ENCODE measurements around the gene DOCK2.

The DOCK2 gene

GRCh38 chr5:169694091-169694625, 57.1 kb downstream of the DOCK2 start:
- DNase-seq, result no peak

GRCh38 chr5:169695025-169695625, 58.0 kb downstream of the DOCK2 start:
- DNase-seq, result no peak

- no peak for DNase-seq
These were observed 58.9 kb downstream of the DOCK2 start for GRCh38 chr5:169695919-169696490.

- no peak for DNase-seq
These were observed 59.8 kb downstream of the DOCK2 start for GRCh38 chr5:169696621-169697510.

GRCh38 chr5:169697511-169697890, 60.4 kb downstream of the DOCK2 start:
- DNase-seq, result no peak

GRCh38 chr5:169697976-169698375, 60.9 kb downstream of the DOCK2 start:
- DNase-seq, result no peak

GRCh38 chr5:169700611-169701010, 63.5 kb downstream of the DOCK2 start:
- no peak for DNase-seq

- no peak for DNase-seq
These were observed 64.9 kb downstream of the DOCK2 start for GRCh38 chr5:169701910-169702451.

GRCh38 chr5:169702693-169703481, 65.8 kb downstream of the DOCK2 start:
- no peak for DNase-seq

- no peak for DNase-seq
These were observed 66.7 kb downstream of the DOCK2 start for GRCh38 chr5:169703813-169704212.

- DNase-seq, result no peak
These were observed 68.2 kb downstream of the DOCK2 start for GRCh38 chr5:169705322-169705721.

GRCh38 chr5:169706071-169706470, 69.0 kb downstream of the DOCK2 start:
- no peak for DNase-seq

GRCh38 chr5:169706758-169707450, 69.8 kb downstream of the DOCK2 start:
- no peak for DNase-seq

- DNase-seq, result no peak
These were observed 70.6 kb downstream of the DOCK2 start for GRCh38 chr5:169707686-169708085.

GRCh38 chr5:169710675-169711074, 73.6 kb downstream of the DOCK2 start:
- DNase-seq, result no peak

- DNase-seq, result no peak
These were observed 74.6 kb downstream of the DOCK2 start for GRCh38 chr5:169711551-169712225.

GRCh38 chr5:169712428-169712827, 75.4 kb downstream of the DOCK2 start:
- no peak for DNase-seq

GRCh38 chr5:169716287-169716686, 79.2 kb downstream of the DOCK2 start:
- no peak for DNase-seq

GRCh38 chr5:169717288-169717687, 80.2 kb downstream of the DOCK2 start:
- no peak for DNase-seq

- DNase-seq, result no peak
These were observed 82.6 kb downstream of the DOCK2 start for GRCh38 chr5:169719360-169720314.
